Measurements from ENCODE around the gene RAB20.

RAB20 gene

DNA sequence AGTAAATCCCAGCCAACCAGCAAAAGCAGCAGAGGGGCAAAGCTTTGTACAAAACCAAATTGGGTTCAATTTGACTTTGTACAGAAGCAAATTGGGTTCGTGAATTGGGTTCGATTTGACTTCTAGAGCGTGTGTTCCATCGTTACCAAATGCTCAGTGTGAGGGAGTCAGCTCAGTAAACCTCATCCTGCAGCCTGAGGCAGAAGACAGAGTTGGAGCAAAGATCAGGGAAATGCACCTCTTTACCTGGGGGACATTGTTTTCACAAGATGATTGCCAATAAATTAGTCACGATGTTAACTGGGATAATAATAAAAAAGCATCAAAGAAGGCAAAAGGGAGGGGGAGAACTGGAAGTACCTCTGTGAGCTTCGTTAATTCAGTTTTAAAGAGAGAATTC lies 1.5 kb downstream of the RAB20 start:
- Histone ChIP-seq H3K4me3 (ENCODE audit: low read depth, low read length) (no peak overlapping the region), H3K4me1 (no peaks in the 10 kb centered on the region), H3K27me3 (peaks cover 66% of the 10 kb centered on the region), H3K9me3 (no peaks in the 10 kb centered on the region), H3K36me3 (no peaks in the 10 kb centered on the region; the same call in 1 of the 2 replicates)
- TF ChIP-seq, protein P1, sequence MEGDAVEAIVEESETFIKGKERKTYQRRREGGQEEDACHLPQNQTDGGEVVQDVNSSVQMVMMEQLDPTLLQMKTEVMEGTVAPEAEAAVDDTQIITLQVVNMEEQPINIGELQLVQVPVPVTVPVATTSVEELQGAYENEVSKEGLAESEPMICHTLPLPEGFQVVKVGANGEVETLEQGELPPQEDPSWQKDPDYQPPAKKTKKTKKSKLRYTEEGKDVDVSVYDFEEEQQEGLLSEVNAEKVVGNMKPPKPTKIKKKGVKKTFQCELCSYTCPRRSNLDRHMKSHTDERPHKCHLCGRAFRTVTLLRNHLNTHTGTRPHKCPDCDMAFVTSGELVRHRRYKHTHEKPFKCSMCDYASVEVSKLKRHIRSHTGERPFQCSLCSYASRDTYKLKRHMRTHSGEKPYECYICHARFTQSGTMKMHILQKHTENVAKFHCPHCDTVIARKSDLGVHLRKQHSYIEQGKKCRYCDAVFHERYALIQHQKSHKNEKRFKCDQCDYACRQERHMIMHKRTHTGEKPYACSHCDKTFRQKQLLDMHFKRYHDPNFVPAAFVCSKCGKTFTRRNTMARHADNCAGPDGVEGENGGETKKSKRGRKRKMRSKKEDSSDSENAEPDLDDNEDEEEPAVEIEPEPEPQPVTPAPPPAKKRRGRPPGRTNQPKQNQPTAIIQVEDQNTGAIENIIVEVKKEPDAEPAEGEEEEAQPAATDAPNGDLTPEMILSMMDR (IDR thresholded peaks at IDR 0.05; ENCODE audit: low read depth, low read length): no peak
- DNase-seq: no peak

DNA sequence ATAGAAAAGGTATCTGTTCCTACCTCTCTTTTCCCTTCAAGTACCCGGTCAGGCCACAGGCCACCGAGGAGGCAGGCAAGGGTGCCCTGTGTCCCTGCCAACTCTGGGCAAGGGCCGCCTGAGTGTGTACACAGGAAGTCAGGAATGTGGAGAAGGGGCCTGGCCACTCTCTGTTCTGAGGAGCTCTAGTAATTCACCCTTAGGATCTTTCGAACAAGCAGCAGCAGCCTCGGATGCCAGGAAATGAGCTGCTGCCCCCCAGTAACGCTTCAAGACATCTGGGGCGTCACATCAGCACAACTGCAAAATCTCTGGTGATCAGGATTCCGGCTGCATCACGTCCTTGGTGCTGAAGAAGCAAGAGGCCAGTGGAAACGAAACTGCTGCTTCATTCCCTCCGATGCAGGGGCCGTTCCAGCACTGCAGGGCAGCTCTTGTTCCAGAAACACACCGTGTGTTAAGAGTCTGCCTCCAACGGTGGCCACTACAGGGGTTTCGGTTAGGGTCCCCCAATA lies 2.0 kb downstream of the RAB20 start:
- H3K27me3 ChIP-seq: peaks cover 61% of the 10 kb centered on the region
- H3K4me1 ChIP-seq: no peaks in the 10 kb centered on the region
- TF ChIP-seq, protein P1 (IDR thresholded peaks at IDR 0.05; ENCODE audit: low read depth, low read length): no peak
- H3K36me3 ChIP-seq: no peaks in the 10 kb centered on the region; the same call in 1 of the 2 replicates
- H3K4me3 ChIP-seq (ENCODE audit: low read depth, low read length): no peak overlapping the region
- no peaks in the 10 kb centered on the region for H3K9me3 ChIP-seq
- DNase-seq: no peak

DNA sequence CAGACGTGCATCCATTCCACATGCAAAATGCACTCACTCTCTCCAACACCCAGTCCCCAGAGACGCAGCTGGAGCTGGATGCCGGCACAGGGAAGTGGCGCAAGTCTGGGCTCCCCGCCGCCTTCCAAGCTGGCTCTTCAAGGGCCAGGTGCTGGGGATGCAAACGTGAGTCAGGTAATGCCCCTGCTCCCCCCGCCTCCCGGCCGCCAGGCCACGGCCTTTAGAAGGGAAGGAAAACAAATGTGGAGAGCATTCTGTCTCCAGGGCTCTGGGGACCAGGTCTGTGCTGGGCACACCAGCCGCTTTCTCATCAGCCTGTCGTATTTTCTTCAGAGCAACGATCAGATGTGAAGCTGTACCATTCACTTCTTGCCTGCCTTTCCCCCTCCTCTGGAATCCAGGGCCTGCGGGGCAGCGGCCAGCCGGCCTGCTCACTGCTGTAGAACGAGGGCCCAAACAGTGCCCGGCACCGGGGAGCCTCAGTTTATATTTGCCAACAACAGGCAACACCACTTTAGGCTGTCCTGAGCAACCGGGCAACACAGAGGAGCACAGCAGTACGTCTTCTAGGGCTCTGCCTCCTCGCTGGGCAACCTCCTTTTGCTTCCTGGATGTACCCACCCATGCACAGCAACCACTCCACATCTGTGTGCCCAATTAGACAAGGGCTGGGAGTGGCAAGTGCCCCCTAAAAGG lies 3.8 kb downstream of the RAB20 start:
- H3K9me3 ChIP-seq: no peaks in the 10 kb centered on the region
- TF ChIP-seq, protein P1 (IDR thresholded peaks at IDR 0.05; ENCODE audit: low read depth, low read length): no peak
- H3K4me3 ChIP-seq (ENCODE audit: low read depth, low read length): no peak overlapping the region
- H3K36me3 ChIP-seq: no peaks in the 10 kb centered on the region; the same call in 1 of the 2 replicates
- no peaks in the 10 kb centered on the region for H3K4me1 ChIP-seq
- peaks cover 48% of the 10 kb centered on the region for H3K27me3 ChIP-seq
- DNase-seq: no peak

DNA sequence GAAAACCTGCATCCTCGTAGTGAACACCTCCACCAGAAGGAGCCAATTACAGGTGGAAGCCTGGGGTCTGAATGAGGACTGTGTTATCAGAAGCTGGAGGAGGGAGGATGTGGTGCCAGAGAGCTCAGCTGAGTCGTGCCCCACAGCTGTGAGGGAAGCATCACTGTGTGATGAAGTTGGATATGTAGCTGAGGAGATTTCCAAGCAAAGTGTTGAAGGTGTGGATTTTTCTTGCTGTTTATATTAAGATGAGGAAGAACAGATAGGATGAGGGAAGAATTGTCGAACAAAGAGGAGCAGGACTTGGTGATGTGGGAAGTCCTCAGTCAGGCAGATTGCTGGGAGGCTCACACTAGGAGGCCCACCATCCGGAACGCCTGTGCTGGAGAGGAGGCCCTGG lies 4.4 kb downstream of the RAB20 start:
- no peak overlapping the region for H3K4me3 ChIP-seq (ENCODE audit: low read depth, low read length)
- H3K4me1 ChIP-seq: no peaks in the 10 kb centered on the region
- TF ChIP-seq, protein P1 (IDR thresholded peaks at IDR 0.05; ENCODE audit: low read depth, low read length): no peak

DNA sequence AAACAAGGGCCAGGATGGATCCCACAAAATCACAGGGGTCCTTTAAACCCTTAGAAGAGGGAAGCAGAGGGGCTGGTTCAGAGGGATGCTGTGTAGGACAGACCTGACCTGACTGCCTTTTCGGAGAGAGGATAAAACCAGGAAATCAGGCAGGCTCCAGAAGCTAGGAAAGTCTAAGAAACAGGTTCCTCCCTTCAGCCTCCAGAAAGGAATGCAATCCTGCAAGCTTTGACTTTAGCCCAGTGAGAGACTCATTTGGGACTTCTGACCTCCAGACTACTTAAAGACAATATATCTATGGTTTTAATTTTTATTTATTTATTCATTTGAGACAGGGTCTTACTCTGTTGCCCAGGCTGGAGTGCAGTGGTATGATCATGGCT lies 5.3 kb downstream of the RAB20 start:
- peaks cover 36% of the 10 kb centered on the region for H3K27me3 ChIP-seq
- H3K4me1 ChIP-seq: no peaks in the 10 kb centered on the region
- no peak overlapping the region for H3K4me3 ChIP-seq (ENCODE audit: low read depth, low read length)
- DNase-seq: no peak
- H3K9me3 ChIP-seq: no peaks in the 10 kb centered on the region
- TF ChIP-seq, protein P1 (IDR thresholded peaks at IDR 0.05; ENCODE audit: low read depth, low read length): no peak
- H3K36me3 ChIP-seq: no peaks in the 10 kb centered on the region; the same call in 1 of the 2 replicates

More for the DNA sequence above, 4.4 kb downstream of the RAB20 start:
- Histone ChIP-seq H3K36me3 (no peaks in the 10 kb centered on the region; the same call in 1 of the 2 replicates), H3K27me3 (peaks cover 43% of the 10 kb centered on the region), H3K9me3 (no peaks in the 10 kb centered on the region)
- no peak for DNase-seq

DNA sequence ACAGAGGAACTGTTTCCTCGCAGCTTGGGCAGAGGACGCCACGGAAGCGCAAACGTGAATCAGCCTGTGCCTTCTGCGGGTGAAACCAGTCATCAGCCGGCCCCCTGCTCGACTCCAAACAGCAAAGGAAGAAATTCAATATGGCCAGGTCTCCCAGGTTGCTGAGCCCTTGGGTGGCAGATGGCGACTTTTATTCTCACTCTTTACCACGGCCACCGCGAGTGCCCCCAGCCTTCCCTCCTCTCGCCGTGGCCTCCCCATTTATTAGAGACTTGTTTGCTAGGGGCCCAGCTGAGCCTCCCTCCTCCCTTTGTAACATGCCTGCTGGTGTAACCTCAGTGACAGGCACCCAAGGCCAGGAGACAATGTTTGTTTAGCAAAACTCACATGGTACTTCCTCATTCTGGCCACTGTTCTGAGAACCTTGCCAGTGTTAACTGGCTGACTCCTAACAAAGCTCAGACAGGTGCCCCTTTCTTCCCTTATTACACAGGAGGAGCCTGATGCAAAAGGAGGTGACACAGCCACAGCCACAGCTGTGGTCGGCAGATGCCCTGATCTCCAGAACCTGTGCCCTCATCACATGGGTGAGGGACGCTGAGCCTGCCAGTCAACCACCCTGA lies 5.8 kb downstream of the RAB20 start:
- H3K36me3 ChIP-seq: no peaks in the 10 kb centered on the region; the same call in 1 of the 2 replicates
- H3K9me3 ChIP-seq: no peaks in the 10 kb centered on the region
- no peaks in the 10 kb centered on the region for H3K4me1 ChIP-seq
- H3K27me3 ChIP-seq: peaks cover 31% of the 10 kb centered on the region
- TF ChIP-seq, protein P1 (IDR thresholded peaks at IDR 0.05; ENCODE audit: low read depth, low read length): no peak
- no peak overlapping the region for H3K4me3 ChIP-seq (ENCODE audit: low read depth, low read length)
- no peak for DNase-seq
